GM19372 (cell line): Measurements from ENCODE around the gene SMAD2.
"Not testable (repeated sequence)": the region's sequence is repeated elsewhere in the genome, so short reads cannot be mapped to it uniquely, and the experiment has no call there.

Source experiments
- ATAC-seq: cut with Tn5 transposase; IDR thresholded peaks from one replicate; pipeline ENCODE4 v1.9.1; 2021; ENCODE audit warnings: mild to moderate bottlenecking, low read depth, moderate library complexity; ENCODE audit not compliant: unreplicated experiment

SMAD2 gene

GRCh38 chr18:47858607-47859006 lies 71.9 kb downstream of the SMAD2 start:
- no peak for ATAC-seq

- no peak for ATAC-seq
These were observed 82.8 kb downstream of the SMAD2 start for GRCh38 chr18:47847635-47848034.

GRCh38 chr18:47846431-47846830 lies 84.0 kb downstream of the SMAD2 start:
- no peak for ATAC-seq

- no peak for ATAC-seq
These were observed 85.5 kb downstream of the SMAD2 start for GRCh38 chr18:47844828-47845498.

- no peak for ATAC-seq
These were observed 87.6 kb downstream of the SMAD2 start for GRCh38 chr18:47842836-47843235.

GRCh38 chr18:47838396-47838795 lies 92.1 kb downstream of the SMAD2 start:
- ATAC-seq, result no peak

GRCh38 chr18:47832348-47832747 lies 98.1 kb downstream of the SMAD2 start:
- no peak for ATAC-seq

- ATAC-seq, result no peak
These were observed 99.1 kb downstream of the SMAD2 start for GRCh38 chr18:47831351-47831750.

- ATAC-seq, result no peak
These were observed 99.7 kb downstream of the SMAD2 start for GRCh38 chr18:47830772-47831171.

GRCh38 chr18:47829831-47830230 lies 100.6 kb downstream of the SMAD2 start:
- ATAC-seq, result no peak

- ATAC-seq, result not testable (repeated sequence)
These were observed 102.4 kb downstream of the SMAD2 start for GRCh38 chr18:47828031-47828430.

- no peak for ATAC-seq
These were observed 104.0 kb downstream of the SMAD2 start for GRCh38 chr18:47826157-47827074.

- no peak for ATAC-seq
These were observed 109.1 kb downstream of the SMAD2 start for GRCh38 chr18:47821314-47821713.

- ATAC-seq, result no peak
These were observed 112.7 kb downstream of the SMAD2 start for GRCh38 chr18:47817795-47818077.

GRCh38 chr18:47817017-47817794 lies 113.3 kb downstream of the SMAD2 start:
- ATAC-seq, result no peak

- no peak for ATAC-seq
These were observed 114.8 kb downstream of the SMAD2 start for GRCh38 chr18:47815486-47816270.

- no peak for ATAC-seq
These were observed 121.0 kb downstream of the SMAD2 start for GRCh38 chr18:47809420-47809819.

GRCh38 chr18:47802802-47803201 lies 127.7 kb downstream of the SMAD2 start:
- ATAC-seq, result no peak

GRCh38 chr18:47801817-47802216 lies 128.6 kb downstream of the SMAD2 start:
- ATAC-seq, result no peak

- no peak for ATAC-seq
These were observed 129.7 kb downstream of the SMAD2 start for GRCh38 chr18:47800756-47801155.
